Measurements from ENCODE around the gene EXOSC5.
"Not testable (repeated sequence)": the region's sequence is repeated elsewhere in the genome, so short reads cannot be mapped to it uniquely, and the experiment has no call there.

Gene EXOSC5

DNA sequence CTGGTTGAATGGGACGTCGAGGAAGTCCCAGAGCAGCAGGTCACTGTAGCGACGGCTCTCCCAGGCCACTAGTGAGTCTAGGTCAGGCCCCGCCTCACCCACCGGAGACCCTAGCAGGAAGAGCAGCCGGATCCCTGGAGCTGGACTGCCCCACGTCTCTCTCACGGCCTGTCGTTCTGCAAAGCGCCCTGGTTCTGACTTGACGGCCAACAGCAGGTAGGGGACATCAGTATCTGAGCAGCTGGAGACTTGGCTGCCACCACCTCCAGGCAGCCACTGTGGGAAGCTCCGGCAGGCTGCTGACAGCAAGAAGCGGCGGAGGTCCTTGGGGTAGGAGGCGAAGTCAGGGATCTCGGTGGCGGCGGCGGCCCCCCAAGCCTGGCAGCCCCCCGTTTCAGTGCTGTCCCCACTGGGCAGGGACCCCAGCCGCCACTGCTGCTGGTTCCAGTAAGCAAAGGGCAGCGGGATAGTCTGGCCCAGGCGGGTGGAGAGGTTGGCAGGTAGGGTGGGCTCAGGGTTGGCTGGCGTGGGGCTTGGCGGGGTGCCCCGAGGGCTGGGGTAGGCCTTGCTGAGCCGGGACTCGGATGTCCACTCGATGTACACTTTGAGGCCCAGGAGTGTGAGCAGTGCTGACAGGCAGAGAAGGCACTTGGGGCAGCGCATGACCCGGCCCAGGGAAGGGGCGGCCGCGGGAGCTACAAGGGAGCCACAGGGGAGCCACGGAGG, 29.1 kb upstream of the EXOSC5 start:
- DNase-seq = no peak

- no peak for DNase-seq
These were observed 28.3 kb upstream of the EXOSC5 start for GRCh38 chr19:41425174-41426115.

DNA sequence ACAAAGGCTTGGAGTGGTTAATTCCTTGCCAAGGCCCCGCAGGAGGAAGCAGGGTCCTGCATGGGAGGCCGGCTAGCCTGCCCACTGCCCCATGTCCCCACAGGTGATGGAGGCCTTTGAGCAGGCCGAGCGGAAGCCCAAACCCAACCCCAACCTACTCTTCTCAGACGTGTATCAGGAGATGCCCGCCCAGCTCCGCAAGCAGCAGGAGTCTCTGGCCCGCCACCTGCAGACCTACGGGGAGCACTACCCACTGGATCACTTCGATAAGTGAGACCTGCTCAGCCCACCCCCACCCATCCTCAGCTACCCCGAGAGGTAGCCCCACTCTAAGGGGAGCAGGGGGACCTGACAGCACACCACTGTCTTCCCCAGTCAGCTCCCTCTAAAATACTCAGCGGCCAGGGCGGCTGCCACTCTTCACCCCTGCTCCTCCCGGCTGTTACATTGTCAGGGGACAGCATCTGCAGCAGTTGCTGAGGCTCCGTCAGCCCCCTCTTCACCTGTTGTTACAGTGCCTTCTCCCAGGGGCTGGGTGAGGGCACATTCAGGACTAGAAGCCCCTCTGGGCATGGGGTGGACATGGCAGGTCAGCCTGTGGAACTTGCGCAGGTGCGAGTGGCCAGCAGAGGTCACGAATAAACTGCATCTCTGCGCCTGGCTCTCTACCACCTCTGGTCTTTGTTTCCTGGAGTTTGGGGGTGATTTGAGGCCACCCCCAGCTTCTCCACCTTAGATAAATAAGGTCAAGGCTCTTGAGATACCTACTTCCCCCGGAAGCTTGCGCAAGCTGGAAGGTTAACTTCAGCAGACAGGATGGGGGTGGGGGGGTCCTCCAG, 27.4 kb upstream of the EXOSC5 start:
- DNase-seq = no peak

GRCh38 chr19:41422955-41423354, 25.8 kb upstream of the EXOSC5 start:
- DNase-seq = no peak

DNA sequence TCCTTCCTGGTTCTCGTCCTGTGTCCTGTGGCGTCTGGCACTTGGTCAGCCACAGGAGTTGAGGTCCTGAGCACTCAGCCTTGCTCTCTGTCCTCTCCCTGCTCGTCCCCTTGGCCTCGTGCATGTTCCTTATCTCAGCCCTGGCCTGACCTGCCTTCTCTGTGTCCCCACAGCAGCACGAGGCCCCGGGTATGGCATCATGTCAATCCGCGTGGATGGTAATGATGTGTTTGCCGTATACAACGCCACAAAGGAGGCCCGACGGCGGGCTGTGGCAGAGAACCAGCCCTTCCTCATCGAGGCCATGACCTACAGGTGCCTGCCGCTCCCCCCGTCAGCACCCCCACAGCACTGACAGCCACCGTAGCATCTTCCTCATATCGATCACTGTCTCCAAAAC, 25.3 kb upstream of the EXOSC5 start:
- DNase-seq = no peak

GRCh38 chr19:41421973-41422372, 24.8 kb upstream of the EXOSC5 start:
- DNase-seq = no peak

GRCh38 chr19:41421314-41421713, 24.2 kb upstream of the EXOSC5 start:
- DNase-seq = no peak

- no peak for DNase-seq
These were observed 23.1 kb upstream of the EXOSC5 start for GRCh38 chr19:41420101-41420880.

DNA sequence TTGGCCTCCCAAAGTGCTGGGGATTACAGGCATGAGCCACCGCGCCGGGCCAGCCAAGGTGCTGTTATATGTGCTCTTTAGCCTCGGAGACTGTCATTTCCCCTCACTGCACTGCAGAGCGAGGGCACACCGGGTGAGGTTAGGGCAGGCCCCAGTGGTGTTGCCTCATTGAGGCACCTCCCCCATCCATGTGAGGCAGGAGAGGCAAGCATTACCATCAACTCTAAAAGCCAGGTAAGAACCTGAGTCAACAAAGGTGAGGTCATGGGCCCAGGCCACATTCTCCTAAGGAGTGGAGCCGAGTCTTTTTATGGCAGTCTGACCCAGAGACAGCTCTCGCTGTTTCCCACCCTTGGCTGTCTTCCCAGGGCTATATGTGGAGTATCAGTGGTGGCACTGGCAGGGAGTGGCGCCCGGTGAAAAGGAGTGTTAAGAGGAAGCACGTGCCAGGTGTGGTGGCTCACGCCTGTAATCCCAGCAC, 19.1 kb upstream of the EXOSC5 start:
- DNase-seq = no peak

DNA sequence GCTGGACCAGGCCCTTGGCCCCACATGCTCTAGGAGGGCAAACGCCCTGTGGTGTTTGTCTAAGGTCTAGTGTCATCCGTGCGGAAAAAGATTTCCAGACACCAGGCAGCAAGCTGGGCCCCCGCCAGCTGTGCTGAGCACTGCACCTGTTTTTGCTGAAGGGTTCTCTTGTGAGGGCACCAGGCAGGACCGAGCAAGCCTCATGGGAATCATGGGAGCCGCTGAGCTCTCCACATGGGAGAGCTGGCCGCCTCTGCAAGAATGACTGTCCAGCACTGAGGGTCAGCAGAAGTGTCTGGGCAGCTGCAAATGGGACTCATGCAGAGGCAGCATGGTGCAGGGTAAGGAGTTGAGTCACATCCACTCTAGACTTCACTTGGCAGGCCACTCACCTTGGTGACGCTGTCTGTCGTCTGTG, 18.0 kb upstream of the EXOSC5 start:
- no peak for DNase-seq

- no peak for DNase-seq
These were observed 17.3 kb upstream of the EXOSC5 start for GRCh38 chr19:41414461-41414860.

GRCh38 chr19:41413947-41414346, 16.8 kb upstream of the EXOSC5 start:
- no peak for DNase-seq

- no peak for DNase-seq
These were observed 15.8 kb upstream of the EXOSC5 start for GRCh38 chr19:41412953-41413352.

DNA sequence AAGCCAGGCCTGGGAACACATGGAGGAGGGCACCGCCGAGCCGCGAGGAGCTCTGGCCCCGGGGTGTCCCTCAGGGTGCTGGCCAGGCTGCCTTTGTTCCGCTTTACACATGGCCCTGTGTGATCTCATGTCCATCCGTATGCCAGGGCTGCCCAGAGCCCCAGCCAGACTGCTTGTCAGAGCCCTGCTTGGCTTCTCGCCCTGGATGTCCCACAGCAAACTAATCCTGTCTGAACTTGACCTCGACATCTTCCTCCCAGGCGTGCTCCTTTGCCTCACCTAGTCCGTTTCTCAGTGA, 14.8 kb upstream of the EXOSC5 start:
- no peak for DNase-seq

GRCh38 chr19:41411100-41411967, 14.2 kb upstream of the EXOSC5 start:
- DNase-seq = no peak

GRCh38 chr19:41410336-41411054, 13.3 kb upstream of the EXOSC5 start:
- DNase-seq = no peak

GRCh38 chr19:41409288-41409687, 12.1 kb upstream of the EXOSC5 start:
- DNase-seq = no peak

DNA sequence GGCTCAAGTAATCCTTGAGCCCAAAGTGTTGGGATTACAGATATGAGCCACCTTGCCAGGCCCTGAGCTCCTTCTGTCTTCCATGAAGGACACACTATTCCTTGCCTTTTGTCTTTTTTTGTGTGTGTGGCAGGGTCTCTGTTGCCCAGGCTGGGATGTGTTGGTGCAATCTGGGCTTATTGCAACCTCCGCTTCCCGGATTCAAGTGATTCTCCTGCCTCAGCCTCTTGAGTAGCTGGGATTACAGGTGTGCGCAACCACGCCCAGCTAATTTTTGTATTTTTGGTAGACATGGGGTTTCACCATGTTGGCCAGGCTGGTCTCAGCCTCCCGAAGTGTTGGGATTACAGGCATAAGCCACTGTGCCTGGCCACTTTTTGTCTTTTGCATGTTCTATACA, 11.7 kb upstream of the EXOSC5 start:
- DNase-seq = not testable (repeated sequence)

DNA sequence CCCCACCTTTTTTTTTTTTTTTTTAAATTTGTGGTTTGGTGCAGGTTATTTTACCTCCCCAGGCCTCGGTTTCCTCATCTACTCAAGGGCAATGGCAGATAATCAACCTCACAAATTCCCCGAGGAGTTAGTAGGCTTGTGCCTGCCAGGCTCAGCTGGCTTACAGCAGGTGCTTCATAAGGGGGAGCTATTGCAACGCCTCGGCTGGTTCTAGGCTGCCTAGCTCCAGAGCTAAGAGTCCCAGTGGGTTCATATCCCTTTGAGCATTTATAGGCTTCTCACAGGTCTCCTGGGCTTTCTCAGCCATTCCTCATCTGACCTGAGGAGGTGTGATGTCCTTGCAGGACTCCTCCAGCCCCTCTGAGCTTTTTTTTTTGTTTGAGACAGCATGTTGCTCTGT, 11.1 kb upstream of the EXOSC5 start:
- DNase-seq = no peak

GRCh38 chr19:41407271-41407670, 10.1 kb upstream of the EXOSC5 start:
- no peak for DNase-seq

- no peak for DNase-seq
These were observed 8.6 kb upstream of the EXOSC5 start for GRCh38 chr19:41405776-41406175.
